Endothelial cell (in vitro differentiated cells): ENCODE data around the gene MTA1. TPM values are rescaled to one million over a fixed set of nuclear protein-coding genes. Genes with fewer than 3 reads are reported as not detected.

Source experiments
- DNase-seq: peaks from one replicate; pipeline ENCODE4 v3.0.0; 2021; ENCODE audit warnings: low spot score
- H3K27ac Mint-ChIP-seq: one replicate; pipeline ENCODE4 v1.8.0; 2021; ENCODE audit warnings: mixed read lengths, inconsistent platforms; ENCODE audit not compliant: unreplicated experiment
- H3K27me3 Mint-ChIP-seq: one replicate; pipeline ENCODE4 v1.8.0; 2021; ENCODE audit warnings: mild to moderate bottlenecking, moderate library complexity, mixed read lengths, inconsistent platforms; ENCODE audit not compliant: unreplicated experiment
- H3K36me3 Mint-ChIP-seq: one replicate; pipeline ENCODE4 v1.8.0; 2021; ENCODE audit warnings: mild to moderate bottlenecking, low read depth, mixed read lengths, inconsistent platforms; ENCODE audit not compliant: unreplicated experiment
- H3K4me1 Mint-ChIP-seq: one replicate; pipeline ENCODE4 v1.8.0; 2021; ENCODE audit warnings: mild to moderate bottlenecking, mixed read lengths, inconsistent platforms; ENCODE audit not compliant: unreplicated experiment
- H3K4me3 Mint-ChIP-seq: one replicate; pipeline ENCODE4 v1.8.0; 2021; ENCODE audit warnings: mild to moderate bottlenecking, mixed read lengths, inconsistent platforms; ENCODE audit not compliant: unreplicated experiment
- H3K9me3 Mint-ChIP-seq: one replicate; pipeline ENCODE4 v1.8.0; 2021; ENCODE audit warnings: mixed read lengths, inconsistent platforms; ENCODE audit not compliant: unreplicated experiment
- CTCF ChIP-seq: fragments of 200-600 bp; sonication (generic); IDR thresholded peaks from one replicate; pipeline ENCODE4 v1.5.0; 2021; ENCODE audit warnings: antibody characterized with exemption; ENCODE audit not compliant: unreplicated experiment
- total RNA-seq: library from RNA; stranded (reverse); fragmentation: NEBNext Ultra II Directional; extraction: Animal tissue kit (Norgen Biotek cat#: 25700); gene quantifications from one replicate; pipeline ENCODE4 v1.2.1, GENCODE V29; 2021; ENCODE audit not compliant: unreplicated experiment

Gene MTA1
- total RNA-seq, 1 donor from 2014 or later = 150 TPM

DNA sequence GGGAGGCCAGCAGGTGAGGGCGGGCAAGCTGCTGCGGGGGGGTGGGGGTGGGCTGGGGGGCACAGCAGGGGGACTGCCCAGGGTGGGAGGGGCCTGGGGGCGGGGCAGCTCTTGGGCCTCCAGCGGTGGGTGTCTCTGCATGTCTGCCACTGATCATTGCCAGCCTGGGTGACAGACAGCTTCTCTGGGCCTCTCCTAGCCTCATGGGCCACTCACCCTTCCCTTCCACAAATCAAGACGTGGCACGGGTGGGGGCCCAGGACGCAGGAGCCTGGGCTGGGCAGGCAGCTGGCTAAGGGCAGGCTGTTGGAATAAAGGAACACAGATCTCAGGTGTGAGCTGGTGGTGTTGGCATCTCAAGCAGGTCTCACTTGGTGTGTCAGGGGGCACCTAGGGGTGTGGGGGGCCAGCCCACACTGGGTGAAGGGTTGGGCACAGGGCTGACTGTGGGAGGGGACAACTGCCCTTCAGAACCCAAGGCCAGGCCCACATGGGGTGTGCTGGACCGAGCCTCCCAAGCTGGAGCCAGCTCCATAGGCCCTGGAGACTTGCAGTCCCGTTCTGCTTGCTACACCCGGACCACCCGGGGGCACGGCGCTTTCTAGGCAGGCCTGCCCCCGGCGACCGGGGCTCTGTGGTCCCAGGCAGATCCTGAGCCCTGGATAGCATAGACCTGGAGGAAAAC is 74.4 kb downstream of the MTA1 start:
- Mint-ChIP-seq H3K27ac (no peak overlapping the region), H3K9me3 (no peaks in the 10 kb centered on the region), H3K4me3 (no peak overlapping the region), H3K36me3 (no peaks in the 10 kb centered on the region), H3K27me3 (peaks cover 16% of the 10 kb centered on the region), H3K4me1 (peaks cover 2% of the 10 kb centered on the region)
- no peak for TF ChIP-seq CTCF
- no peak for DNase-seq

DNA sequence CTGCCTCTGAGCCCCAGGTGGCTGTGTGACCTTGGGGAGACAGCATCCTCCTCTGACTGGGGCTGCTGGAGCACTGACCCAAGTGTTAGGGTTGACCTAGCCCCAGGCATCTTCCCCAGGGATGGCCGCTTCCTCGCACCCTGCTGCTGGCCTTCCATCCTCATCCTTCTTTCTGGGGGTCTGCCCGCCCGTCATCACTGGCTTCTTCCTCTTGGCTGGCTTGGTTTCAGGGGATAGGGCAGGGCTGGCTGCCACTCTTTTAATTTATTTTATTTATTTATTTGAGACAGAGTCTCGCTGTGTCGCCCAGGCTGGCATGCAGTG is 74.9 kb downstream of the MTA1 start:
- no peak for TF ChIP-seq CTCF
- Mint-ChIP-seq H3K27ac (no peak overlapping the region), H3K27me3 (peaks cover 15% of the 10 kb centered on the region), H3K4me3 (no peak overlapping the region), H3K9me3 (no peaks in the 10 kb centered on the region), H3K36me3 (no peaks in the 10 kb centered on the region), H3K4me1 (peaks cover 2% of the 10 kb centered on the region)
- no peak for DNase-seq

DNA sequence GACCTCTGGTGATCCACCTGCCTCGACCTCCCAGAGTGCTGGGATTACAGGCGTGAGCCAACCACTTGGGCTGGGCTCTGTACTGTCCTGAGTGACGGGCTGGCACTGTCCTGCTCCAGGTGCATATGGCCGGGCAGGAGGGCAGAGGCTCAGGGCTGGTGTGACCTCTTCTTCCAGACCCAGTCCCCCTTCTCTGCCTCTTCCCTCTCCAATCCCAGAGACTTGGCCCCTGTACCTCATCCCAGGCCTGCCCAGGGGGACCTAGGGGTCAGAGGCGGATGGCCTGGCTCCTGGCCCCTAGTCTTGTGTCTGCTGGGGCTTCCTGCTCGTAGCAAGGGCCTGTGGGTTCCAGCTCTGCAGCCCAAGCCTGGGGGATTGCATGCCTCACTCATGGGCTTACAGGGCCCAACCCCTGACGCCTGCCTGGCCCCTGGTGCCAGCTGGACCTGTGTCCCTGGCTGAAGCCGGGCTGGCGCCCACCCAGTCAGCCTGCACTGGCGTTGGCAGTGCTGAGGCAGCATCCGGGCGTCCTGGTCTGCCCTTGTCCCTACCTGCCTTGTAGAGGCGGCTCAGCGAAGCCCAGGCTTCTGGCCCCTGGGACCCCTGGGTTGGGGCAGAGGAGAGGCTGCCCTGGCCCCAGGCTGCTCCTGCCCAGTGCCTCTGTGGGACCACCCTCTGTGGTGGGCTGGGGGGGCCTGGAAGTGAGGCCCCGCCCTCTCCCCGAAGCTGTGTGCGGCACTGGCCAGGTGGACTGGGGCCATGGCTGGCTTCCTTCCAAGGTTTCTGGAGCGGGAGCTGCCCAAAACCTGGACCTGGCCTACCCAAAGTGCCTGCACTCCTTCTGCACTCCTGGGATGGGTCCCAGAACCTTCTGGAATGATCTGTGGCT is 75.7 kb downstream of the MTA1 start:
- Mint-ChIP-seq H3K27ac (no peak overlapping the region), H3K27me3 (peaks cover 14% of the 10 kb centered on the region), H3K9me3 (no peaks in the 10 kb centered on the region), H3K4me1 (peaks cover 2% of the 10 kb centered on the region), H3K4me3 (no peak overlapping the region), H3K36me3 (no peaks in the 10 kb centered on the region)
- TF ChIP-seq CTCF = no peak
- no peak for DNase-seq

DNA sequence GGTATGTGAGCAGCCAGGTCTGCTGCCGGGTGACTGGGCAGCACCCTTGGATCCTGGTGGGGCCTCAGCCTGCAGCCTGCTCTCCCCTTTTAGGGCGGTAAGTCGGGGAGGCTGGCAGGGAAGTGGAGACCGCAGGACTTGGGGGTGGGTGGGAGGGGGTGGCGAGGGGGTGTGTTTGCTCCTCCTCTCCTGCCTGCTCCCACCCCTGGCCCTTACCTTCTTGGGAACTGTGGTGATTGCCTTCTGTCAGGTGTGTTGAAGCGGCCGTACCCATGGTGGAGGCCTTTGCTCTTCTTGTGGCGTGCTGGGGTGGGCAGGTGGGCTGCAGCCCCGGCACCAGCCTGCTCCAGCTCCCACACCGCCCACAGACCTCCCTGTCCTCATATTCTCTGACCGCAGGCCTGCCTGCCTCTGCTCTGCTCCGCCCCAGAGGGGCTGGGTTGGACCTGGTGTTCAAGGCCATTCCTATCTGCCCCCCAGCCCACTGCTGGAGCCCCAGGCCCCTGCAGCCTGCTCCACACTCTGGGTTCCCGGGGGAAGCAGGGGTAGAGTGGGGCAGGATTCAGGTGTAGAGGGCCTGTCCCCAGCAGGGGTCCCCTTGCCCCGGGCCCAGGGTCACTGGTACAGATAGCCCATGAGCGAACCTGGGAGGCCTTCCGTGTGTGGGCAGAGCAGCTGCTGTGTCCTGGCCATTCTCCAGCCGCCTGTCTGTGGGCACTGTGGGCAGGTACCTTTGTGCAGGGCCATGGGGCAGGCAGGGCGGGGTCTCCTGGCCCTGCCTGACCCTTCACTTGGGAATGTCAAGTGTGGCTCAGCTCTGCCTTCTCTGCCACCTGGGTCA is 76.6 kb downstream of the MTA1 start:
- peaks cover 10% of the 10 kb centered on the region for H3K27me3 Mint-ChIP-seq
- H3K36me3 Mint-ChIP-seq = no peaks in the 10 kb centered on the region
- no peak for DNase-seq
- H3K27ac Mint-ChIP-seq = no peak overlapping the region
- H3K9me3 Mint-ChIP-seq = no peaks in the 10 kb centered on the region
- H3K4me1 Mint-ChIP-seq = no peaks in the 10 kb centered on the region
- no peak overlapping the region for H3K4me3 Mint-ChIP-seq
- no peak for TF ChIP-seq CTCF
